Measurements from ENCODE around the gene SPATA13.

Gene SPATA13

DNA sequence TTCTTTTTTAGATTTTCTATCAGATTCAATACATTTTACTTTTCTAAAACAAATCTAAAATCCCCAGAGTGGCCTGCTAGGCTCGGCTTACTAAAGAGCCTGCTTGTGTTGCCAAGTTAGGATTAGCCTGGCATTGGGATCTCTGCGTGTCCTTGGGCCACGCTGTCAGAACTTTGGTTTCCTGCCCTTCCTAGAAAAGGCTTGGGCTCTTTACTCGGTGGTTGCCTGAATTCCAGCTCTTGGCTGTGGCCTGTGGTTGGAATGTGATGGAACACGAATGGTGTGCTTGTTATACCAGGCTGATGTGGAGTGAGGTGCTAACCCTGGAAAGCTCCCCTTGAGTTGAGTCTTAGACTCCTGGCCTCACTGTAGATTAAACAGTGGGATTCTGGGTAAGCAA, 8.5 kb downstream of the SPATA13 start:
- Histone ChIP-seq H3K4me3 (no peak overlapping the region), H3K9me3 (no peaks in the 10 kb centered on the region), H3K4me1 (peaks cover 0 to 8% (median 2%) of the 10 kb centered on the region in 4 donors), H3K27me3 (no peaks in the 10 kb centered on the region), H3K36me3 (no peaks in the 10 kb centered on the region), H3K27ac (peak overlapping the region; percentile 46 to 47)
- DNase-seq = no peak
- intact Hi-C loops (cut with DNase I; ENCODE audit: low total_unique reads) = no loop called here
- no peak for TF ChIP-seq CTCF (IDR thresholded peaks at IDR 0.05)

DNA sequence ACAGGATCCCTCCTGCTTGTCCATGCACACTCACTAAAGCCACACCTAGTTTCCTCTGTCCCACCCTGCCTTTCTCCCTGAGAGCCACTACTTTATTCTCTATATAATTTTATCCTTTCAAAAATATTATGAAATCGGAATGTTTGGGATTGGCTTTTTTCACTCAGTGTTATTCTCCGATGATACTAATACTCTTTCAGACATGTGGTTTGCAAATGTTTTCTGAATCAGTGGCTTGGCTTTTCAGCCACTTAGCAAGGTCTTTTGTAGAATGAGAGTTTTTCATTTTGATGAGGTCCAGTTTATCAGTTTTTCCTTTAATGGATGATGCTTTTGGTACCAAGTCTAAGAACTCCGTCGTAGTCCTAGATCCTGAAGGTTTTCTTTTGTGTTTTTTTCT, 11.6 kb downstream of the SPATA13 start:
- intact Hi-C loops (cut with DNase I; ENCODE audit: low total_unique reads) = no loop called here
- TF ChIP-seq CTCF (IDR thresholded peaks at IDR 0.05) = no peak

GRCh38 chr13:24173795-24174194, 13.3 kb downstream of the SPATA13 start:
- intact Hi-C loops (cut with DNase I; ENCODE audit: low total_unique reads) = no loop called here
- DNase-seq = no peak
- Histone ChIP-seq H3K36me3 (no peaks in the 10 kb centered on the region), H3K27ac (no peak overlapping the region), H3K9me3 (no peaks in the 10 kb centered on the region), H3K4me3 (no peak overlapping the region), H3K27me3 (no peaks in the 10 kb centered on the region), H3K4me1 (peaks cover 0 to 5% (median 2%) of the 10 kb centered on the region in 4 donors)
- no peak for TF ChIP-seq CTCF (IDR thresholded peaks at IDR 0.05)

More for the DNA sequence above, 11.6 kb downstream of the SPATA13 start:
- H3K4me3 ChIP-seq = no peak overlapping the region
- no peak overlapping the region for H3K27ac ChIP-seq
- peaks cover 0 to 8% (median 2%) of the 10 kb centered on the region in 4 donors for H3K4me1 ChIP-seq
- no peak for DNase-seq
- H3K9me3 ChIP-seq = no peaks in the 10 kb centered on the region
- no peaks in the 10 kb centered on the region for H3K36me3 ChIP-seq
- no peaks in the 10 kb centered on the region for H3K27me3 ChIP-seq

DNA sequence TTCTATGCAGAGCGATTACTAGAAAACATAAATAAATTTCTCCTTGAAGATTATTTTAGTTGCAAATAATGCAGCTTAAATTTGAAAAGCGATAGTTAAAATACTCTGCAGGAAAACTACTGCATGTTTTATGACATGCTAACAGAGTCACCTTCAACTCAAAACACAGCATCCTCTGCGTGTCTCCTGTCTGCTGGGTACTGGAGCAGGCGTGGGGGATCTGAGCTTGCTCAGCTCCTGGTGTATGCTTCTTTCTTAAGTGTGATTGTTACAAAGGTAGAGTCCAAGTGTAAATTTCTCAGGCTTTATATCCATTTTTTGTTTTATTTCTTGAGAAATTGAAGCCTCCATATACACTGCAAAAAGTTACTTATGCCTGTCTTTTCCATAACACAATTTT, 15.3 kb downstream of the SPATA13 start:
- intact Hi-C loops (cut with DNase I; ENCODE audit: low total_unique reads) = no loop called here
- no peak for TF ChIP-seq CTCF (IDR thresholded peaks at IDR 0.05)
- Histone ChIP-seq H3K4me1 (no peaks in the 10 kb centered on the region), H3K36me3 (no peaks in the 10 kb centered on the region), H3K9me3 (no peaks in the 10 kb centered on the region), H3K27me3 (no peaks in the 10 kb centered on the region), H3K27ac (no peak overlapping the region), H3K4me3 (no peak overlapping the region)
- DNase-seq = no peak

DNA sequence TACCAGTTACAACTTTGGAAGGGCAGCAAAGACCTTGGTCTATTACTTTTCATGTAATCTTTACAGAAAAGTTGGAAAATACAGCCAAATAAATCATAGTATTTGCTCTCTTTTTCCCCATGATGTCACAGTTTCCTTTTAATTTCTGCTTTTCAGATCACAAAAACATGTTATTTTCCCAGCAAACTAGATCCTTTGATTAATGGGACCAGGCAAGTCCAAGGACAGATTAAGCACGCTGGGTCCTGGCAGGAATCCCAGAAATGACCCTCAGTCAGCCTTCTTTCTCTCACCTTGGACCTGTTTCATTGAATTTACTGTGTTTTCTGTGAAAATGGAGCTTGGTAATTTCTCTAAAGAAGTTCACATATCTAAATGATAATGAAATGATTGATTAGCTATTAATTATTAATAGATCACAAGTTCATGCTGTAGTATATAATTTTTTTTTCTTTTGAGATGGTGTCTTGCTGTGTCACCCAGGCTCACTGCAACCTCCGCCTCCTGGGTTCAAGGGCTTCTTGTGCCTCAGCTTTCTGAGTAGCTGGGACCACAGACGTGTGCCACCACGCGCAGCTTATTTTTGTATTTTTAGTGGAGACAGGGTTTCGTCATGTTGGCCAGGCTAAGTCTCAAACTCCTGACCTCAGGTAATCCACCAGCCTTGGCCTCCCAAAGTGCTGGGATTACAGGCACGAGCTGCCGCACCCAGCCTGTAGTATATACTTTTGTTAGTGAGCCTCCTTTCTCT, 16.0 kb downstream of the SPATA13 start:
- H3K4me1 ChIP-seq = no peaks in the 10 kb centered on the region
- H3K4me3 ChIP-seq = no peak overlapping the region
- TF ChIP-seq CTCF (IDR thresholded peaks at IDR 0.05) = no peak
- H3K9me3 ChIP-seq = no peaks in the 10 kb centered on the region
- no peak overlapping the region for H3K27ac ChIP-seq
- H3K36me3 ChIP-seq = no peaks in the 10 kb centered on the region
- intact Hi-C loops (cut with DNase I; ENCODE audit: low total_unique reads) = no loop called here
- no peaks in the 10 kb centered on the region for H3K27me3 ChIP-seq
- DNase-seq = no peak
